ENCODE data around the gene MIOS. TPM values are rescaled to one million over a fixed set of nuclear protein-coding genes. Genes with fewer than 3 reads are reported as not detected.

Gene MIOS
- polyA plus RNA-seq, 3 donors = 18.3 to 32.6 (median 20.2) TPM

GRCh38 chr7:7569081-7569527 is 2.4 kb downstream of the MIOS start:
- DNase-seq = peak; percentile 71 to 83 (median 79)
- no CpG with 5 or more reads among the region's 5 CpGs for WGBS (ENCODE audit: insufficient coverage)
- Histone ChIP-seq H3K4me1 (ENCODE audit: control insufficient read depth in 1 of 2, insufficient read depth in 2 of 2, low read length in 2 of 2) (peaks cover 33 to 51% of the 10 kb centered on the region in 2 donors), H3K36me3 (replicated peaks in 1 of 2; ENCODE audit: control insufficient read depth in 1 of 2, insufficient read depth in 2 of 2, low read length in 2 of 2) (peaks cover 15 to 19% of the 10 kb centered on the region in 2 donors), H3K27me3 (ENCODE audit: control insufficient read depth in 2 of 2, insufficient read depth in 2 of 2, low read length in 2 of 2) (no peaks in the 10 kb centered on the region), H3K4me3 (replicated peaks in 1 of 3; ENCODE audit: low read depth in 2 of 3, low read length in 3 of 3) (peak overlapping the region; percentile 6 to 83 (median 51)), H3K9me3 (replicated peaks in 1 of 2; ENCODE audit: control insufficient read depth in 1 of 2, insufficient read depth in 1 of 2, low read length in 2 of 2) (no peaks in the 10 kb centered on the region), H4K20me1 (ENCODE audit: insufficient read depth, low read length) (no peaks in the 10 kb centered on the region), H3K27ac (ENCODE audit: low read depth in 1 of 2, low read length in 2 of 2) (peak overlapping the region; percentile 49 to 89), H3K9ac (ENCODE audit: insufficient read depth, low read length, poor library complexity, severe bottlenecking) (peak overlapping the region; percentile 55), H2AFZ (ENCODE audit: insufficient read depth, low read depth, low read length, poor library complexity, severe bottlenecking) (peak overlapping the region; percentile 25), H3K4me2 (replicated peaks; ENCODE audit: extremely low read depth, low read length, poor library complexity, severe bottlenecking) (peak overlapping the region; percentile 79), H3K79me2 (ENCODE audit: insufficient read depth, low read length) (peaks cover 65% of the 10 kb centered on the region)
- no peaks in the 10 kb centered on the region for H3K27me3 Mint-ChIP-seq (ENCODE audit: low read depth in 3 of 3)
- intact Hi-C loops (cut with micrococcal nuclease) = loop anchor here (10.0 kb wide), 4 partner anchors 76 to 396 kb away; partner anchors contain the start of genes UMAD1 (in 2 of the 2), C1GALT1 (in 1 of the 2) and GLCCI1 (in 1 of the 2)
- peak overlapping the region; percentile 94 to 97 (median 95) for H3K27ac Mint-ChIP-seq
- H3K4me1 Mint-ChIP-seq = peaks cover 34% of the 10 kb centered on the region
- TF ChIP-seq CTCF (IDR thresholded peaks at IDR 0.05) = no peak
- H3K4me3 Mint-ChIP-seq = peak overlapping the region; percentile 71 to 81
- H3K36me3 Mint-ChIP-seq = peaks cover 26 to 28% of the 10 kb centered on the region in 2 donors
- H3K9me3 Mint-ChIP-seq = no peaks in the 10 kb centered on the region

DNA sequence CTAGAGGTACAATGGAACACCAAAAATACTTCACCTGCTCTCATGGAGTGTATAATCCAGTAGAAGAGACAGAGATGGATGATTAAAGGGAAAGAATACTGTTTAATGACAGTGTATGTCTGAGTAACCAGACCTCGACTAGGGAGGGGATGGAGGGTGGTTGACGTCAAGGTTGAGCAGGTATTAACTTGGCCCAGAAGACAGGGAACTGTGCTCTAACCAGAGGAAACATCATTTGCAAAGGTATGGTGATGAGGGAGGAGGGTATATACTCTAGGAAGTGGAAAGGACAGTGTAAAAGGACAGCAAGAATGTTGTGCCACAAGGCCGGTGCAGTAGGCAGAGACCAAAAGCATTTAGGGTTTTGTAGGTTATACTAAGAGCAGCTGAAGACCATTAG is 2.9 kb downstream of the MIOS start:
- 92% methylated on average over 3 of the region's 3 CpGs for WGBS (ENCODE audit: insufficient coverage)
- H3K9ac ChIP-seq (ENCODE audit: insufficient read depth, low read length, poor library complexity, severe bottlenecking) = peak overlapping the region; percentile 55
- peaks cover 32 to 47% of the 10 kb centered on the region in 2 donors for H3K4me1 ChIP-seq (ENCODE audit: control insufficient read depth in 1 of 2, insufficient read depth in 2 of 2, low read length in 2 of 2)
- peak overlapping the region in 2 of 3 experiments; percentile 51 to 83 for H3K4me3 ChIP-seq (replicated peaks in 1 of 3; ENCODE audit: low read depth in 2 of 3, low read length in 3 of 3)
- H3K9me3 Mint-ChIP-seq = no peaks in the 10 kb centered on the region
- peak overlapping the region; percentile 79 for H3K4me2 ChIP-seq (replicated peaks; ENCODE audit: extremely low read depth, low read length, poor library complexity, severe bottlenecking)
- H3K27me3 Mint-ChIP-seq (ENCODE audit: low read depth in 3 of 3) = no peaks in the 10 kb centered on the region
- DNase-seq = no peak
- H3K4me3 Mint-ChIP-seq = peak overlapping the region; percentile 71 to 81
- no peaks in the 10 kb centered on the region for H3K9me3 ChIP-seq (replicated peaks in 1 of 2; ENCODE audit: control insufficient read depth in 1 of 2, insufficient read depth in 1 of 2, low read length in 2 of 2)
- TF ChIP-seq CTCF (IDR thresholded peaks at IDR 0.05) = no peak
- no peak overlapping the region for H2AFZ ChIP-seq (ENCODE audit: insufficient read depth, low read depth, low read length, poor library complexity, severe bottlenecking)
- H3K36me3 Mint-ChIP-seq = peaks cover 30 to 32% of the 10 kb centered on the region in 2 donors
- no peaks in the 10 kb centered on the region for H4K20me1 ChIP-seq (ENCODE audit: insufficient read depth, low read length)
- intact Hi-C loops (cut with micrococcal nuclease) = loop anchor here (10.0 kb wide), 4 partner anchors 75 to 395 kb away; partner anchors contain the start of genes UMAD1 (in 2 of the 2), C1GALT1 (in 1 of the 2) and GLCCI1 (in 1 of the 2)
- H3K27me3 ChIP-seq (ENCODE audit: control insufficient read depth in 2 of 2, insufficient read depth in 2 of 2, low read length in 2 of 2) = no peaks in the 10 kb centered on the region
- peak overlapping the region; percentile 49 to 89 for H3K27ac ChIP-seq (ENCODE audit: low read depth in 1 of 2, low read length in 2 of 2)
- H3K79me2 ChIP-seq (ENCODE audit: insufficient read depth, low read length) = peaks cover 65% of the 10 kb centered on the region
- H3K36me3 ChIP-seq (replicated peaks in 1 of 2; ENCODE audit: control insufficient read depth in 1 of 2, insufficient read depth in 2 of 2, low read length in 2 of 2) = peaks cover 17 to 23% of the 10 kb centered on the region in 2 donors
- H3K4me1 Mint-ChIP-seq = peaks cover 34% of the 10 kb centered on the region
- peak overlapping the region; percentile 94 to 97 (median 95) for H3K27ac Mint-ChIP-seq
